Sigmoid colon (tissue), 7 donors: ENCODE measurements around the gene ASAP3. TPM values are rescaled to one million over a fixed set of nuclear protein-coding genes. Genes with fewer than 3 reads are reported as not detected.

Experiments used
- DNase-seq: peaks from one replicate; pipeline ENCODE4 v3.0.0-alpha.2; 2019
- H3K27ac ChIP-seq, 4 donors: fragments of 200-600 bp; sonication (generic); one replicate each; pipeline ENCODE4 v1.5.1; 2016 to 2019; ENCODE audit warnings: mild to moderate bottlenecking in 1 of 4
- H3K27me3 ChIP-seq, 3 donors: fragments of 200-600 bp; sonication (generic); one replicate each; pipeline ENCODE4 v1.5.1; 2019; ENCODE audit warnings: mild to moderate bottlenecking in 1 of 3
- H3K36me3 ChIP-seq, 4 donors: fragments of 200-600 bp; sonication (generic); one replicate each; pipeline ENCODE4 v1.5.1; 2016 to 2019
- H3K4me1 ChIP-seq, 4 donors: fragments of 200-600 bp; sonication (generic); one replicate each; pipeline ENCODE4 v1.5.1; 2017 to 2019
- H3K4me3 ChIP-seq, 4 donors: fragments of 200-600 bp; sonication (generic); one replicate each; pipeline ENCODE4 v1.5.1; 2017 to 2019; ENCODE audit warnings: mild to moderate bottlenecking in 2 of 4, moderate library complexity in 1 of 4
- H3K9me3 ChIP-seq, 4 donors: fragments of 200-600 bp in 3 of 4; sonication (generic) in 3 of 4; one replicate each; pipeline versions ENCODE4 v1.5.1 to v1.6.1; 2013 to 2019
- CTCF ChIP-seq, 4 experiments: fragments of 450-650 bp in 3 of 4; fragments of 200-600 bp in 1 of 4; IDR thresholded peaks; one replicate each; pipeline ENCODE4 v1.5.1; 2016 to 2019; ENCODE audit warnings: antibody characterized with exemption in 4 of 4, mild to moderate bottlenecking in 3 of 4, moderate library complexity in 2 of 4
- EP300 ChIP-seq, 4 donors: sonication (generic); formaldehyde crosslinking; IDR thresholded peaks; one replicate each; pipeline ENCODE4 v1.6.1; 2017; ENCODE audit warnings: antibody characterized with exemption in 4 of 4
- POLR2A ChIP-seq, 2 donors: fragments of 450-650 bp; IDR thresholded peaks; one replicate each; pipeline ENCODE4 v1.6.1; 2016; ENCODE audit warnings: antibody characterized with exemption in 2 of 2, mild to moderate bottlenecking in 2 of 2, moderate library complexity in 2 of 2
- POLR2AphosphoS5 ChIP-seq, 4 donors: sonication (generic); formaldehyde crosslinking; IDR thresholded peaks; one replicate each; pipeline ENCODE4 v1.6.1; 2017; ENCODE audit warnings: antibody characterized with exemption in 4 of 4
- WGBS, 2 donors: extraction: QIAGEN DNeasy Blood & Tissue Kit; methylation state at CpG; one replicate each; pipeline ENCODE4 v1.1.7; 2013; 5-methylcytosine and 5-hydroxymethylcytosine counted together
- intact Hi-C: fragments of 100-400 bp; cut with DNase I; formaldehyde crosslinking; loops from one replicate; pipeline ENCODE4 v1.15.1; 2023
- polyA plus RNA-seq, 3 donors: library from polyadenylated mRNA; stranded (reverse); fragments of 200-250 nt; gene quantifications; one replicate each; pipeline ENCODE4 v1.2.3, GENCODE V29; 2013
- total RNA-seq, 4 donors: library from RNA; depleted of rRNA; stranded (reverse); fragments of >200 nt; gene quantifications; one replicate each; pipeline ENCODE4 v1.1.0, GENCODE V29; 2016
- donor health status: healthy with polysubstance abuse.
- donor health status: Bipolar disorder and iron deficiency.
- donor health status: healthy.

Gene ASAP3
- total and polyA plus RNA-seq, 7 donors, result 20.6 to 51.0 (median 22.5) TPM

GRCh38 chr1:23459338-23459757 is 24.6 kb downstream of the ASAP3 start:
- intact Hi-C loops, result no loop called here
- 47 to 56% methylated on average over 2 of the region's 2 CpGs for WGBS, 2 donors

GRCh38 chr1:23456226-23456625 is 27.8 kb downstream of the ASAP3 start:
- H3K27ac ChIP-seq, result peak overlapping the region in 2 of 4 donors; percentile 35 to 60
- 88 to 89% methylated on average over 5 of the region's 5 CpGs for WGBS, 2 donors

More at GRCh38 chr1:23459338-23459757, 24.6 kb downstream of the ASAP3 start:
- no peak for TF ChIP-seq POLR2A (IDR thresholded peaks at IDR 0.05)
- no peak for TF ChIP-seq EP300 (IDR thresholded peaks at IDR 0.05)
- no peak for DNase-seq
- Histone ChIP-seq H3K4me3 (no peak overlapping the region), H3K9me3 (no peaks in the 10 kb centered on the region), H3K4me1 (no peaks in the 10 kb centered on the region), H3K36me3 (peaks cover 0 to 15% (median 5%) of the 10 kb centered on the region in 4 donors), H3K27ac (no peak overlapping the region), H3K27me3 (no peaks in the 10 kb centered on the region)

GRCh38 chr1:23453455-23454000 is 30.5 kb downstream of the ASAP3 start:
- Histone ChIP-seq H3K4me1 (peaks cover 0 to 17% (median 14%) of the 10 kb centered on the region in 4 donors), H3K36me3 (peaks cover 0 to 41% (median 9%) of the 10 kb centered on the region in 4 donors), H3K4me3 (no peak overlapping the region), H3K27ac (no peak overlapping the region), H3K9me3 (no peaks in the 10 kb centered on the region), H3K27me3 (no peaks in the 10 kb centered on the region)
- intact Hi-C loops, result no loop called here
- no peak for TF ChIP-seq POLR2AphosphoS5 (IDR thresholded peaks at IDR 0.05)
- TF ChIP-seq POLR2A (IDR thresholded peaks at IDR 0.05), result no peak
- no peak for TF ChIP-seq EP300 (IDR thresholded peaks at IDR 0.05)
- TF ChIP-seq CTCF (IDR thresholded peaks at IDR 0.05), result no peak
- 94% methylated on average over 3 of the region's 3 CpGs for WGBS, 2 donors
- DNase-seq, result no peak

More at GRCh38 chr1:23456226-23456625, 27.8 kb downstream of the ASAP3 start:
- Histone ChIP-seq H3K4me3 (no peak overlapping the region), H3K36me3 (peaks cover 0 to 24% (median 5%) of the 10 kb centered on the region in 4 donors), H3K9me3 (no peaks in the 10 kb centered on the region), H3K27me3 (no peaks in the 10 kb centered on the region), H3K4me1 (peaks cover 0 to 17% (median 14%) of the 10 kb centered on the region in 4 donors)
- DNase-seq, result no peak
- intact Hi-C loops, result no loop called here
- TF ChIP-seq CTCF (IDR thresholded peaks at IDR 0.05), result no peak
- TF ChIP-seq POLR2AphosphoS5 (IDR thresholded peaks at IDR 0.05), result no peak
- TF ChIP-seq POLR2A (IDR thresholded peaks at IDR 0.05), result no peak
- no peak for TF ChIP-seq EP300 (IDR thresholded peaks at IDR 0.05)

GRCh38 chr1:23452011-23452411 is 32.0 kb downstream of the ASAP3 start:
- no peak for TF ChIP-seq POLR2A (IDR thresholded peaks at IDR 0.05)
- TF ChIP-seq POLR2AphosphoS5 (IDR thresholded peaks at IDR 0.05), result peak in 1 of 4 donors; percentile 7
- TF ChIP-seq CTCF (IDR thresholded peaks at IDR 0.05), result no peak
- TF ChIP-seq EP300 (IDR thresholded peaks at IDR 0.05), result no peak
- Histone ChIP-seq H3K27me3 (no peaks in the 10 kb centered on the region), H3K27ac (peak overlapping the region; percentile 39 to 61 (median 55)), H3K36me3 (peaks cover 0 to 47% (median 9%) of the 10 kb centered on the region in 4 donors), H3K9me3 (no peaks in the 10 kb centered on the region), H3K4me1 (peaks cover 0 to 17% (median 14%) of the 10 kb centered on the region in 4 donors), H3K4me3 (no peak overlapping the region)
- 6 to 21% methylated on average over 5 of the region's 5 CpGs for WGBS, 2 donors
- intact Hi-C loops, result no loop called here
- DNase-seq, result peak; percentile 75

- TF ChIP-seq CTCF (IDR thresholded peaks at IDR 0.05) (no peak), POLR2AphosphoS5 (IDR thresholded peaks at IDR 0.05) (no peak), POLR2A (IDR thresholded peaks at IDR 0.05) (no peak), EP300 (IDR thresholded peaks at IDR 0.05) (no peak)
- H3K36me3 ChIP-seq, result peaks cover 0 to 47% (median 9%) of the 10 kb centered on the region in 4 donors
- intact Hi-C loops, result no loop called here
- peak overlapping the region in 3 of 4 donors; percentile 54 to 61 (median 56) for H3K27ac ChIP-seq
- no peak overlapping the region for H3K4me3 ChIP-seq
- WGBS, 2 donors, result 5 to 45% methylated on average over 1 of the region's 1 CpG
- H3K27me3 ChIP-seq, result no peaks in the 10 kb centered on the region
- peaks cover 0 to 17% (median 14%) of the 10 kb centered on the region in 4 donors for H3K4me1 ChIP-seq
- no peak for DNase-seq
- no peaks in the 10 kb centered on the region for H3K9me3 ChIP-seq
These were observed 32.5 kb downstream of the ASAP3 start for GRCh38 chr1:23451441-23451840.
